GM12878 (cell line): ENCODE results near the gene CD180. TPM values are rescaled to one million over a fixed set of nuclear protein-coding genes. Genes with fewer than 3 reads are reported as not detected.

ENCODE experiments used
- BCL11A ChIP-seq: IDR thresholded peaks from 2 replicates; pipeline ENCODE4 v1.6.1; 2011; ENCODE audit warnings: low read depth, low read length
- CHD2 ChIP-seq: IDR thresholded peaks from 2 replicates; pipeline ENCODE4 v1.6.1; 2011; ENCODE audit warnings: low read depth, low read length, improper control_type of control experiment, borderline replicate concordance
- EED ChIP-seq: sonication (generic); IDR thresholded peaks from 2 replicates; pipeline ENCODE4 v1.6.1; 2016; ENCODE audit warnings: antibody characterized with exemption, low read depth
- ELK1 ChIP-seq: IDR thresholded peaks from 2 replicates; pipeline ENCODE4 v1.6.1; 2012; ENCODE audit warnings: low read depth, low read length, improper control_type of control experiment
- EZH2 ChIP-seq: IDR thresholded peaks from 2 replicates; pipeline ENCODE4 v1.6.1; 2012; ENCODE audit warnings: low read depth, mild to moderate bottlenecking, control low read depth, inconsistent platforms, low read length, borderline replicate concordance; ENCODE audit not compliant: control insufficient read depth
- IKZF1 ChIP-seq: fragments of 450-650 bp; conservative IDR thresholded peaks from 2 replicates; pipeline ENCODE4 v1.6.1; 2017; ENCODE audit warnings: antibody characterized with exemption, mild to moderate bottlenecking
- IRF3 ChIP-seq: fragments of 450-650 bp; IDR thresholded peaks from 2 replicates; pipeline ENCODE4 v1.6.1; 2014; ENCODE audit warnings: mild to moderate bottlenecking
- LARP7 ChIP-seq: fragments of 450-650 bp; IDR thresholded peaks from 2 replicates; pipeline ENCODE4 v1.6.1; 2017; ENCODE audit warnings: mild to moderate bottlenecking
- NFIC ChIP-seq: IDR thresholded peaks from 2 replicates; pipeline ENCODE4 v1.6.1; 2012; ENCODE audit warnings: low read depth, mild to moderate bottlenecking, inconsistent platforms, low read length, moderate library complexity
- PKNOX1 ChIP-seq: fragments of 450-650 bp; IDR thresholded peaks from 2 replicates; pipeline ENCODE4 v1.6.1; 2016; ENCODE audit warnings: mild to moderate bottlenecking
- ZNF592 ChIP-seq: fragments of 450-650 bp; IDR thresholded peaks from 2 replicates; pipeline ENCODE4 v1.6.1; 2017; ENCODE audit warnings: mild to moderate bottlenecking, moderate library complexity
- polyA plus RNA-seq, 11 experiments: library from polyadenylated mRNA; depleted of rRNA in 4 of 11; unstranded in 6 of 11; stranded (reverse) in 5 of 11; fragments of >200 nt; fragmentation: Nextera tagmentation in 4 of 11; fragmentation: Illumina TruSeq in 1 of 11; extraction: Ambion mirVana in 4 of 11; extraction: Trizol in 1 of 11; gene quantifications; 1 replicate in 1 of 11; 2 replicates in 10 of 11; pipeline versions ENCODE4 v1.2.1 to v1.2.3, GENCODE V29; 2011 to 2016; ENCODE audit warnings: inconsistent platforms in 2 of 11, missing spikeins in 2 of 11, low read depth in 1 of 11
- total RNA-seq, 4 experiments: library from RNA; depleted of rRNA in 3 of 4; stranded (reverse); fragments of >200 nt in 3 of 4; fragmentation: Illumina TruSeq in 1 of 4; extraction: Trizol in 1 of 4; gene quantifications; 2 replicates each; pipeline versions ENCODE4 v1.2.1 to v1.2.3, GENCODE V29; 2013 to 2021

Gene CD180
- total and polyA plus RNA-seq, 10 of the 15 experiments (the other 5 are each of a cell fraction or from before 2014, with no cell fraction given), result 0.22 to 9.7 (median 2.9) TPM

GRCh38 chr5:67221487-67222242 lies 25.1 kb upstream of the CD180 start (continued):
- TF ChIP-seq ZNF592 (no peak), EZH2 (no peak), IRF3 (no peak), PKNOX1 (peak; percentile 38; the same call in 1 of the 2 replicates), ELK1 (no peak), LARP7 (no peak), NFIC (peak; percentile 51; the same call in 1 of the 2 replicates), BCL11A (peak; percentile 26; the same call in 1 of the 2 replicates), CHD2 (0 out of 2 replicates have a peak, but pooled peaks have one; percentile 60), IKZF1 (0 out of 2 replicates have a peak, but pooled peaks have one; percentile 19), EED (peak; percentile 60; the same call in 1 of the 2 replicates)
